Measurements from ENCODE around the gene SLC1A7. TPM values are rescaled to one million over a fixed set of nuclear protein-coding genes. Genes with fewer than 3 reads are reported as not detected.

Gene SLC1A7
- polyA plus RNA-seq, 2 of the 4 experiments (the other 2 are of a cell fraction), result 0.04 to 0.12 TPM

DNA sequence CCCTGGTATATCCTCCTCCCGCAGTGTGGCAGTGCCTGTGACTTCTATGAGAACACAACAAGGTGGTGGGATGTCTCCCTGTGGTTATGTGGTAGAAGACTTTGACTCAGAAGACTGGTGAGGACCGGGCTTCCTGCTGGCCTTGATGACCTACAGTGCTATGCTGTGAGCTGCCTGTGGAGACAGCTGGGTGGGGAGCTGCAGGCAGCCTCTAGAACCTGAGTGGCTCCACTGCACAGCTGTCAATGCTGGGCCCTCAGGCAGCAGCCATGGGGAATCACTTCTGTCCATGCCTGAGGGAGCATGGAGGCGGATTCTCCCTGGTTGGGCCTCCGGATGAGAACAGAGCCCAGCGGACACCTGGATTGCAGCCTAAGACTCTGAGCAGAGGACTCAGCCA is 14.9 kb downstream of the SLC1A7 start:
- CTCF ChIA-PET, result interaction anchor here (0.6 to 1.3 kb wide), 2 partner anchors 27 to 31 kb away, joined by 3 read pairs; no protein-coding TSS in a partner anchor

DNA sequence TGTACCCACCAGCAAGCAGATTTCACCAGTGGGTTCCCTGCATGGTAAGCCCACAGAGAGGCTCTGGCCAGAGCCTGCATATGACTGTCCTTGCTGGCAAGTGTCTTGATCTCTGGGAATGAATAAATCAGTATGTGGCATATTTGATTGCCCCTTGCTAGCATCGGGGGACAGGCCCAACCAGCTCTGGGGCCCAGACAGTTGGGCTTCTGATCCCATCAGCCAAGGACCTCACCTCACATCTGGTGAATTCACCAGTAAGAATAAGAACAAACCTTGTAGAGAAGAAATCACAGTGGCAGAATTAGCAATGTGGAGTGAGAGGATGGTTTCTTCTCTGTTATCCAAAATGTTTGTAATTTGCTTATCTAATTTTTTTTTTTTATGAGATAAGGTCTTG is 15.9 kb downstream of the SLC1A7 start:
- DNase-seq (ENCODE audit: low read depth in 1 of 2, low spot score in 1 of 2) (no peak), FAIRE-seq (no peak), ATAC-seq (no peak)
- Histone ChIP-seq H3K27ac (peak overlapping the region in 1 of 2 experiments; percentile 31; a peak in 1 of 6 replicates), H3K4me3 (no peak overlapping the region), H3K4me1 (peaks cover 11% of the 10 kb centered on the region; the same call in 2 of the 3 replicates), H3K4me2 (no peak overlapping the region), H3K9me3 (no peaks in the 10 kb centered on the region)
- TF ChIP-seq MYC (IDR thresholded peaks at IDR 0.05; ENCODE audit: borderline replicate concordance, low read length) (no peak), ZC3H11A (IDR thresholded peaks at IDR 0.05) (no peak), GATA3 (IDR thresholded peaks at IDR 0.05; ENCODE audit: borderline replicate concordance) (no peak), NR3C1 (IDR thresholded peaks at IDR 0.05) (no peak), BHLHE40 (IDR thresholded peaks at IDR 0.05; ENCODE audit: low read depth, low read length) (no peak), RARB (CRISPR knock-in tag; IDR thresholded peaks at IDR 0.05) (no peak), FOSB (CRISPR knock-in tag; IDR thresholded peaks at IDR 0.05) (no peak), EP300 (IDR thresholded peaks at IDR 0.05) (no peak), HOXB5 (CRISPR knock-in tag; IDR thresholded peaks at IDR 0.05) (no peak), NPAS2 (CRISPR knock-in tag; IDR thresholded peaks at IDR 0.05; ENCODE audit: borderline replicate concordance) (no peak), KDM5A (IDR thresholded peaks at IDR 0.05) (no peak), TFCP2L1 (CRISPR knock-in tag; IDR thresholded peaks at IDR 0.05) (no peak), JUN (IDR thresholded peaks at IDR 0.05) (no peak), HDAC2 (IDR thresholded peaks at IDR 0.05) (no peak), CBX2 (IDR thresholded peaks at IDR 0.05; ENCODE audit: borderline replicate concordance, low read depth) (no peak)
- TF ChIP-seq, protein P1, sequence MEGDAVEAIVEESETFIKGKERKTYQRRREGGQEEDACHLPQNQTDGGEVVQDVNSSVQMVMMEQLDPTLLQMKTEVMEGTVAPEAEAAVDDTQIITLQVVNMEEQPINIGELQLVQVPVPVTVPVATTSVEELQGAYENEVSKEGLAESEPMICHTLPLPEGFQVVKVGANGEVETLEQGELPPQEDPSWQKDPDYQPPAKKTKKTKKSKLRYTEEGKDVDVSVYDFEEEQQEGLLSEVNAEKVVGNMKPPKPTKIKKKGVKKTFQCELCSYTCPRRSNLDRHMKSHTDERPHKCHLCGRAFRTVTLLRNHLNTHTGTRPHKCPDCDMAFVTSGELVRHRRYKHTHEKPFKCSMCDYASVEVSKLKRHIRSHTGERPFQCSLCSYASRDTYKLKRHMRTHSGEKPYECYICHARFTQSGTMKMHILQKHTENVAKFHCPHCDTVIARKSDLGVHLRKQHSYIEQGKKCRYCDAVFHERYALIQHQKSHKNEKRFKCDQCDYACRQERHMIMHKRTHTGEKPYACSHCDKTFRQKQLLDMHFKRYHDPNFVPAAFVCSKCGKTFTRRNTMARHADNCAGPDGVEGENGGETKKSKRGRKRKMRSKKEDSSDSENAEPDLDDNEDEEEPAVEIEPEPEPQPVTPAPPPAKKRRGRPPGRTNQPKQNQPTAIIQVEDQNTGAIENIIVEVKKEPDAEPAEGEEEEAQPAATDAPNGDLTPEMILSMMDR (IDR thresholded peaks at IDR 0.05), result no peak
- TF ChIP-seq, protein P2, sequence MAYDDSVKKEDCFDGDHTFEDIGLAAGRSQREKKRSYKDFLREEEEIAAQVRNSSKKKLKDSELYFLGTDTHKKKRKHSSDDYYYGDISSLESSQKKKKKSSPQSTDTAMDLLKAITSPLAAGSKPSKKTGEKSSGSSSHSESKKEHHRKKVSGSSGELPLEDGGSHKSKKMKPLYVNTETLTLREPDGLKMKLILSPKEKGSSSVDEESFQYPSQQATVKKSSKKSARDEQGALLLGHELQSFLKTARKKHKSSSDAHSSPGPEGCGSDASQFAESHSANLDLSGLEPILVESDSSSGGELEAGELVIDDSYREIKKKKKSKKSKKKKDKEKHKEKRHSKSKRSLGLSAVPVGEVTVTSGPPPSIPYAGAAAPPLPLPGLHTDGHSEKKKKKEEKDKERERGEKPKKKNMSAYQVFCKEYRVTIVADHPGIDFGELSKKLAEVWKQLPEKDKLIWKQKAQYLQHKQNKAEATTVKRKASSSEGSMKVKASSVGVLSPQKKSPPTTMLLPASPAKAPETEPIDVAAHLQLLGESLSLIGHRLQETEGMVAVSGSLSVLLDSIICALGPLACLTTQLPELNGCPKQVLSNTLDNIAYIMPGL (CRISPR knock-in tag; IDR thresholded peaks at IDR 0.05; ENCODE audit: borderline replicate concordance), result no peak
- POLR2A ChIA-PET, result no interaction called here
- CTCF ChIA-PET, result no interaction called here
- WGBS (ENCODE audit: missing lambda C conversion rate), result 89% methylated on average over 1 of the region's 1 CpG

More for the DNA sequence above, 14.9 kb downstream of the SLC1A7 start:
- POLR2A ChIA-PET, result no interaction called here
- no peak for DNase-seq (ENCODE audit: low read depth in 1 of 2, low spot score in 1 of 2)
- Histone ChIP-seq H3K9me3 (no peaks in the 10 kb centered on the region), H3K4me3 (no peak overlapping the region), H3K4me2 (no peak overlapping the region), H3K27ac (peak overlapping the region in 1 of 2 experiments; percentile 21; a peak in 1 of 6 replicates), H3K4me1 (peaks cover under 1% of the 10 kb centered on the region; the same call in 1 of the 3 replicates)
- no peak for TF ChIP-seq ZNF302 (CRISPR knock-in tag; IDR thresholded peaks at IDR 0.05)
- TF ChIP-seq, protein P1 (IDR thresholded peaks at IDR 0.05), result no peak
- no peak for TF ChIP-seq CBX2 (IDR thresholded peaks at IDR 0.05; ENCODE audit: borderline replicate concordance, low read depth)
- TF ChIP-seq EHF (CRISPR knock-in tag; IDR thresholded peaks at IDR 0.05), result no peak
- TF ChIP-seq, protein P3, sequence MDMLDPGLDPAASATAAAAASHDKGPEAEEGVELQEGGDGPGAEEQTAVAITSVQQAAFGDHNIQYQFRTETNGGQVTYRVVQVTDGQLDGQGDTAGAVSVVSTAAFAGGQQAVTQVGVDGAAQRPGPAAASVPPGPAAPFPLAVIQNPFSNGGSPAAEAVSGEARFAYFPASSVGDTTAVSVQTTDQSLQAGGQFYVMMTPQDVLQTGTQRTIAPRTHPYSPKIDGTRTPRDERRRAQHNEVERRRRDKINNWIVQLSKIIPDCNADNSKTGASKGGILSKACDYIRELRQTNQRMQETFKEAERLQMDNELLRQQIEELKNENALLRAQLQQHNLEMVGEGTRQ (IDR thresholded peaks at IDR 0.05), result no peak
- no peak for TF ChIP-seq GATA3 (IDR thresholded peaks at IDR 0.05; ENCODE audit: borderline replicate concordance)
- TF ChIP-seq TP53 (CRISPR knock-in tag; IDR thresholded peaks at IDR 0.05), result no peak
- TF ChIP-seq, protein P4, sequence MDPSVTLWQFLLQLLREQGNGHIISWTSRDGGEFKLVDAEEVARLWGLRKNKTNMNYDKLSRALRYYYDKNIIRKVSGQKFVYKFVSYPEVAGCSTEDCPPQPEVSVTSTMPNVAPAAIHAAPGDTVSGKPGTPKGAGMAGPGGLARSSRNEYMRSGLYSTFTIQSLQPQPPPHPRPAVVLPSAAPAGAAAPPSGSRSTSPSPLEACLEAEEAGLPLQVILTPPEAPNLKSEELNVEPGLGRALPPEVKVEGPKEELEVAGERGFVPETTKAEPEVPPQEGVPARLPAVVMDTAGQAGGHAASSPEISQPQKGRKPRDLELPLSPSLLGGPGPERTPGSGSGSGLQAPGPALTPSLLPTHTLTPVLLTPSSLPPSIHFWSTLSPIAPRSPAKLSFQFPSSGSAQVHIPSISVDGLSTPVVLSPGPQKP (IDR thresholded peaks at IDR 0.05; ENCODE audit: low read depth, low read length), result no peak
- no peak for ATAC-seq
- WGBS (ENCODE audit: missing lambda C conversion rate), result 78% methylated on average over 5 of the region's 5 CpGs
- FAIRE-seq, result no peak

Data from A549 (cell line).